GM03348 (cell line): ENCODE data around the gene CCDC159.

Source experiments
- DNase-seq: peaks from one replicate; pipeline ENCODE4 v3.0.0; 2012; ENCODE audit warnings: low spot score

Gene CCDC159

GRCh38 chr19:11390933-11391680 is 44.8 kb downstream of the CCDC159 start:
- no peak for DNase-seq

- no peak for DNase-seq
These were observed 50.8 kb downstream of the CCDC159 start for GRCh38 chr19:11397089-11397610.

GRCh38 chr19:11399667-11400066 is 53.3 kb downstream of the CCDC159 start:
- DNase-seq, result no peak

- DNase-seq, result no peak
These were observed 54.5 kb downstream of the CCDC159 start for GRCh38 chr19:11400798-11401197.

- DNase-seq, result no peak
These were observed 55.7 kb downstream of the CCDC159 start for GRCh38 chr19:11401808-11402543.
